DOHH2 (cell line): ENCODE data around the gene ROS1.

Experiments
- EZH2phosphoT487 ChIP-seq: fragments of 200-600 bp; sonication (generic); IDR thresholded peaks from 2 replicates; pipeline ENCODE4 v1.6.1; 2017; ENCODE audit warnings: borderline replicate concordance, mild to moderate bottlenecking, antibody characterized with exemption, low read length, moderate library complexity, mixed read lengths
- TF ChIP-seq, protein P1 (sequence below): fragments of 200-600 bp; sonication (generic); IDR thresholded peaks from one replicate; pipeline ENCODE4 v1.5.1; 2014; ENCODE audit warnings: antibody characterized with exemption, mild to moderate bottlenecking, low read depth, low read length; ENCODE audit not compliant: poor library complexity, severe bottlenecking

GRCh38 chr6:117272891-117273290, 152.9 kb downstream of the ROS1 start:
- TF ChIP-seq, protein P1, sequence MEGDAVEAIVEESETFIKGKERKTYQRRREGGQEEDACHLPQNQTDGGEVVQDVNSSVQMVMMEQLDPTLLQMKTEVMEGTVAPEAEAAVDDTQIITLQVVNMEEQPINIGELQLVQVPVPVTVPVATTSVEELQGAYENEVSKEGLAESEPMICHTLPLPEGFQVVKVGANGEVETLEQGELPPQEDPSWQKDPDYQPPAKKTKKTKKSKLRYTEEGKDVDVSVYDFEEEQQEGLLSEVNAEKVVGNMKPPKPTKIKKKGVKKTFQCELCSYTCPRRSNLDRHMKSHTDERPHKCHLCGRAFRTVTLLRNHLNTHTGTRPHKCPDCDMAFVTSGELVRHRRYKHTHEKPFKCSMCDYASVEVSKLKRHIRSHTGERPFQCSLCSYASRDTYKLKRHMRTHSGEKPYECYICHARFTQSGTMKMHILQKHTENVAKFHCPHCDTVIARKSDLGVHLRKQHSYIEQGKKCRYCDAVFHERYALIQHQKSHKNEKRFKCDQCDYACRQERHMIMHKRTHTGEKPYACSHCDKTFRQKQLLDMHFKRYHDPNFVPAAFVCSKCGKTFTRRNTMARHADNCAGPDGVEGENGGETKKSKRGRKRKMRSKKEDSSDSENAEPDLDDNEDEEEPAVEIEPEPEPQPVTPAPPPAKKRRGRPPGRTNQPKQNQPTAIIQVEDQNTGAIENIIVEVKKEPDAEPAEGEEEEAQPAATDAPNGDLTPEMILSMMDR: no peak
- no peak for TF ChIP-seq EZH2phosphoT487
